Spinal cord (tissue), 10 donors: ENCODE results near the gene CASP4. TPM values are rescaled to one million over a fixed set of nuclear protein-coding genes. Genes with fewer than 3 reads are reported as not detected.
A peak's percentile ranks its signal among the peaks of the same experiment; 100 is the strongest.

ENCODE experiments used
- DNase-seq, 6 donors: peaks; one replicate each; pipeline versions ENCODE4 v3.0.0 to v3.0.0-alpha.2; 2013 to 2015; ENCODE audit warnings: low spot score in 6 of 6, low read depth in 4 of 6
- H3K27ac ChIP-seq: one replicate; pipeline ENCODE4 v1.5.1; 2013; ENCODE audit warnings: low read depth, low read length, control low read depth
- H3K27me3 ChIP-seq: one replicate; pipeline ENCODE4 v1.6.1; 2013; ENCODE audit warnings: low read length; ENCODE audit not compliant: control insufficient read depth, insufficient read depth
- H3K36me3 ChIP-seq: one replicate; pipeline ENCODE4 v1.6.1; 2013; ENCODE audit warnings: low read length; ENCODE audit not compliant: control insufficient read depth, insufficient read depth
- H3K4me1 ChIP-seq: one replicate; pipeline ENCODE4 v1.6.1; 2013; ENCODE audit warnings: low read length; ENCODE audit not compliant: control insufficient read depth, insufficient read depth
- H3K4me3 ChIP-seq: one replicate; pipeline ENCODE4 v1.5.1; 2013; ENCODE audit warnings: low read depth, low read length, control low read depth
- H3K9me3 ChIP-seq: one replicate; pipeline ENCODE4 v1.6.1; 2013; ENCODE audit warnings: low read length; ENCODE audit not compliant: control insufficient read depth, insufficient read depth
- WGBS: methylation state at CpG from one replicate; pipeline ENCODE4 v1.1.5; 2013; ENCODE audit warnings: missing lambda C conversion rate; ENCODE audit not compliant: insufficient coverage; 5-methylcytosine and 5-hydroxymethylcytosine counted together
- polyA plus RNA-seq, 2 donors: library from polyadenylated mRNA; unstranded; fragments of 120-200 nt; gene quantifications; one replicate each; pipeline ENCODE4 v1.2.1, GENCODE V29; 2013; ENCODE audit not compliant: insufficient read length in 2 of 2
- total RNA-seq, 2 donors: library from RNA; depleted of rRNA in 1 of 2; stranded (reverse); fragments of 120-200 nt in 1 of 2; fragments of >200 nt in 1 of 2; gene quantifications; one replicate each; pipeline versions ENCODE4 v1.2.3 to v1.2.4, GENCODE V29; 2013 to 2014
- donor health status: healthy.

The CASP4 gene
- total and polyA plus RNA-seq, 4 donors, result 5.7 to 44.7 (median 13.2) TPM

DNA sequence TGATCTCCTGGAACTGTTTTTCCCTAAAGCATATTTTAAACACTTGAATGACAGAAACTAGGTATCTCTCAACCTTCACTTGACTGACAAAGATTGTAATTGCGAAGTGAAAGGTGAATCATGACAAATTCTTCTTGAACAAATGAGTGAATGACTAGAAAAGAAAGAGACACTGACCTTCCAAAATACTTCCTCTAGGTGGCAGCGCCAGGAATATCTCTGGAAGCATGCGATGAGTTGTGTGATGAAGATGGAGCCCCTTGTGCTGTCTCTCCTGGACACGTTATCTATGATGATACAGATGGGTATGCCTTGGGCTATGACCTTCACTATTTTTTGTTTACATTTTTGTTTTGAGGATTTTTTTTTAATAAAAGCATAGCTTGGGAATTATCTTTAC is 63.1 kb downstream of the CASP4 start:
- Histone ChIP-seq H3K36me3 (no peaks in the 10 kb centered on the region), H3K4me1 (no peaks in the 10 kb centered on the region), H3K4me3 (no peak overlapping the region), H3K27me3 (no peaks in the 10 kb centered on the region), H3K27ac (no peak overlapping the region), H3K9me3 (peaks cover 3% of the 10 kb centered on the region)
- DNase-seq, result no peak
- no CpG with 5 or more reads among the region's 4 CpGs for WGBS

DNA sequence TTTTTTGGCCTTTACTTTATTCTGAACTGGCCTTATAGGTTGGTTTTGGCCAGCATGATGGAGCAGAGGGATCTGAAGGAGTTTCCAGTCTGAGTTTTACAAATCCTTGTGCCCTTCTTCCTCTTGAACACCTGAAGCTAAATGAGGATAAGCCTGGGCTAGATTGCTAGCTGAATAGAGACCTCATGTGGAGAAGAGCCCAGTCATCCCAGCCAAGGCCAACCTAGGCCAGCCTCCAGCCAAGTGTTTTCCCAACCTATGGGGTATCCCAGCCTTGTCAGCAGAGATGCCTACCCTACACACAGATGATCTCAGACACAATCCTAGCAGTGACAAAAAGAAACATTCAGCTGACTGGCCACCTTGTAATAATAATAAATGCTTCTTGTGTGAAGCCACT is 69.1 kb downstream of the CASP4 start:
- H3K27ac ChIP-seq, result no peak overlapping the region

DNA sequence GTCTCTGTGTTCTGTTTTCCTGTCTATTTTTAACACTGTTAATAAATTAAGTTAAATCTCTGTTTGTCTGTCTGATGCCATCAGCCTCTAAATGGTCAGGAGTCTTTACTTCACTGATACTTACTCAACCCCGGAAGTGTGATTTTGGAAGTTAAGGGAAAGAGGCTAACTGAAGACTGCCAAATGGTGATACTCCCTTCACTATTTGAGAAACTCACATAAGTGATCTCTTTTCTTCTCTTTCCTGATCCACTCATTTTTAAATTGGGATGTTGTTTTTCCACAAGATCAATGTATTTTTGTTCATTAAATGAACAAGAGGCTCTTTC is 69.7 kb downstream of the CASP4 start:
- Histone ChIP-seq H3K27ac (peak overlapping the region; percentile 57), H3K4me3 (no peak overlapping the region), H3K36me3 (no peaks in the 10 kb centered on the region), H3K27me3 (no peaks in the 10 kb centered on the region), H3K4me1 (no peaks in the 10 kb centered on the region), H3K9me3 (no peaks in the 10 kb centered on the region)
- WGBS, result no CpG with 5 or more reads among the region's 1 CpG
- no peak for DNase-seq

More for the DNA sequence above, 69.1 kb downstream of the CASP4 start:
- DNase-seq, result no peak
- H3K27me3 ChIP-seq, result no peaks in the 10 kb centered on the region
- no peaks in the 10 kb centered on the region for H3K9me3 ChIP-seq
- H3K4me1 ChIP-seq, result no peaks in the 10 kb centered on the region
- no peaks in the 10 kb centered on the region for H3K36me3 ChIP-seq
- H3K4me3 ChIP-seq, result no peak overlapping the region

DNA sequence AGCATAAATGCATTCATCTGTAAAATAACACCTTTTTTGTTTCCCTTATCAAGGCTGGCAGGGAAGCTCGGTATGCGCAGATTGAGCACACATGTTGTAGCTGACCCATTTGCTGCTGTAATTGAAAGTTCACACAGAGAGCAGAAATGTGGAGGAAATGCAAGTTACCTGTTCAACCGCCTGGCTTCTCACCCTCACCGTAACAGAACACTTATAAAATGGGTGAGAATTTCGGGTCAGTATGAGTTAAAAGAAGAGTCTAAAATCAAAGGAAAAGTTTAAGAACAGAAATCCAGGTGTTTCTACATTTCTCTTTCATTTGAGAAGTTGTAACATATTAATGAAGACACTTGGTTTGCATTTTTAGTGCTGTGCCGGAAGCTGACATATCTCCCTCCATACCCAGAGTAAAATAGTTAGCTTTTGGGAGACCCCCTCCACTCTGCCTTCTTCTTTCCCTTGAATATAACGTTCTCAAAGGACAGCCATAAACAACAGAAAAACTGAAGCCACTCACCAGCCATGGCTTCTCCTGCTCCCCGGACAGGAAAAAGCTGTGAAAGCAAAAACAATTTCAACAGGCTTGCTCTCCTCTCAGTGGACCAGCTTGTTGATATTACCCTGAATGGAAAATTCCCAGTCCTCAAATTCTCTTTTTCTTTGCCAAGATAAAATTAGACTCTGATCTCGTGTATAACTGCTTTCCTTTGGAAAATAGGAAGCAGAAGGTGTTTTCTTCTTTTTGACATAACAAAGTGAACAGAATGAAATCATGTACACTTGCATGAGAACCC is 70.3 kb downstream of the CASP4 start, which contains the start of gene CASP12:
Gene CASP12 (minus strand): TSS at position 570 of the 794 bp plus-strand sequence.
- Histone ChIP-seq H3K27me3 (no peaks in the 10 kb centered on the region), H3K9me3 (no peaks in the 10 kb centered on the region), H3K27ac (peak within 1 kb of the TSS; percentile 57), H3K4me1 (no peaks in the 10 kb centered on the region), H3K36me3 (no peaks in the 10 kb centered on the region), H3K4me3 (no peak within 1 kb of the TSS)
- DNase-seq, result peak in 1 of 6 donors; percentile 45
- 55% methylated on average over 4 of the region's 9 CpGs for WGBS

DNA sequence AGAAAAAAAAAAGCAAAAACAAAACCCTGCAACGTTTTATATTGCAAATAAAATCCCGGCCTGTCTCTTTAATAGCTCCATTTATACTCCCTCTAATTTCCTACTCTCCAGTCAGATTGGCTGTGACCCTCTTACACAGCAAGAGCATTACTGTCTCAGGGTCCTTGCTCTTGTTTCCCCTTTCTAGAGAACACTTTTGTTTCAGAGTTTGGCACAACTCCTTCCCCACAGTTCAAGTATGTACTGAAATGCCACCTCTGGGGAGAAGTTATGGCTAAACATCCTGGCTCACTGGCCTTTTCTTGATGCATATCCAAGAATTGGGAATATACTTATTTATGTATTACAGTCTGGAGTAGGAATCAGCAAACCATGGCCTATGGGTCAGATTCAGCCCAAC is 72.7 kb downstream of the CASP4 start:
- DNase-seq, result peak in 1 of 6 donors; percentile 16
- WGBS, result 75% methylated on average over 2 of the region's 2 CpGs
- no peaks in the 10 kb centered on the region for H3K9me3 ChIP-seq
- H3K4me1 ChIP-seq, result no peaks in the 10 kb centered on the region
- H3K4me3 ChIP-seq, result no peak overlapping the region
- H3K27ac ChIP-seq, result no peak overlapping the region
- no peaks in the 10 kb centered on the region for H3K27me3 ChIP-seq
- H3K36me3 ChIP-seq, result no peaks in the 10 kb centered on the region

DNA sequence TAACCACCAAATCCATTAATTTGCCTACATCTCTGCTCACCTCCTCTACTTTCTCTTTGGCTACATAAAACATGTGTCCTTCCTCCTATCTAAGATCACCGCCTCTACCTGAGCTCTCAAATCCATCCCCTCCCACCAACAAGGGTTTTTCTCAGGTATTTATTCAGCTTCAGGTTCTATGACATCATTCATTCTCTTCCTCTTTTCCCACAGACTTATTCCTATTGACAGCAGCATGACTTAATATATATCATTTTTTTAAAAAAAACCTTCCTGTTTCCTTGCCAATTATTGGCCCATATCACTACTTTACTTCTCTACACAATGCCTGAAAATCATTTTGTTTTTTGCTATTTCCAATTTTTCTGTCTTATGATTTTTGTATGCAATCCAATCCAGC is 74.5 kb downstream of the CASP4 start:
- Histone ChIP-seq H3K36me3 (no peaks in the 10 kb centered on the region), H3K4me1 (no peaks in the 10 kb centered on the region), H3K9me3 (no peaks in the 10 kb centered on the region), H3K4me3 (no peak overlapping the region), H3K27ac (no peak overlapping the region), H3K27me3 (no peaks in the 10 kb centered on the region)
- 100% methylated on average over 1 of the region's 1 CpG for WGBS
- DNase-seq, result no peak

Other genes with a start within 250 kb of the CASP4 start
- 1 to 10 TPM; 1.2 to 1.7 TPM for gene CASP12, start 70.1 kb downstream of the CASP4 start, total RNA-seq
- under 1 TPM; 0.46 to 0.65 TPM for gene CASP12, start 70.1 kb downstream of the CASP4 start, polyA plus RNA-seq
- gene CASP5, start 54.6 kb upstream of the CASP4 start, total RNA-seq, result under 1 TPM; 0.17 to 0.50 TPM
- gene CASP5, start 54.6 kb upstream of the CASP4 start, polyA plus RNA-seq, result not detected
- 10 to 100 TPM in 1 of 2 donors, 1 to 10 TPM in 1; 8.9 to 11.3 TPM for gene CASP1, start 66.6 kb upstream of the CASP4 start, total RNA-seq
- gene CASP1, start 66.6 kb upstream of the CASP4 start, polyA plus RNA-seq, result 1 to 10 TPM; 4.2 to 5.6 TPM
- gene CARD16, start 76.8 kb upstream of the CASP4 start, total RNA-seq, result 1 to 10 TPM; 5.4 to 9.7 TPM
- gene CARD16, start 76.8 kb upstream of the CASP4 start, polyA plus RNA-seq, result 1 to 10 TPM in 1 of 2 donors, under 1 TPM in 1; 0.97 to 1.1 TPM
- not detected for gene CARD18, start 171.2 kb upstream of the CASP4 start, total RNA-seq
- not detected for gene CARD18, start 171.2 kb upstream of the CASP4 start, polyA plus RNA-seq